Hepatocyte (in vitro differentiated cells): ENCODE data around the gene NR1D2. TPM values are rescaled to one million over a fixed set of nuclear protein-coding genes. Genes with fewer than 3 reads are reported as not detected.
A peak's percentile ranks its signal among the peaks of the same experiment; 100 is the strongest.

Experiments
- DNase-seq: peaks from one replicate; pipeline ENCODE4 v3.0.0-alpha.2; 2016; ENCODE audit warnings: low spot score
- H2AFZ ChIP-seq: fragments of 200-600 bp; sonication (generic); 2 replicates; pipeline ENCODE4 v1.6.0; 2016; ENCODE audit warnings: antibody characterized with exemption, mild to moderate bottlenecking
- H3K27ac ChIP-seq: fragments of 200-600 bp; sonication (generic); 2 replicates; pipeline ENCODE4 v1.5.1; 2016; ENCODE audit warnings: mild to moderate bottlenecking
- H3K27me3 ChIP-seq: fragments of 200-600 bp; sonication (generic); 2 replicates; pipeline ENCODE4 v1.6.1; 2016
- H3K36me3 ChIP-seq: fragments of 200-600 bp; sonication (generic); replicated peaks from 2 replicates; pipeline ENCODE4 v1.5.1; 2016; ENCODE audit warnings: low read depth; ENCODE audit not compliant: insufficient read depth
- H3K4me1 ChIP-seq: fragments of 200-600 bp; sonication (generic); 2 replicates; pipeline ENCODE4 v1.5.1; 2016; ENCODE audit warnings: mild to moderate bottlenecking, moderate library complexity; ENCODE audit not compliant: insufficient read depth
- H3K4me2 ChIP-seq: fragments of 200-600 bp; sonication (generic); 2 replicates; pipeline ENCODE4 v1.6.0; 2016
- H3K4me3 ChIP-seq: fragments of 200-600 bp; sonication (generic); 2 replicates; pipeline ENCODE4 v1.5.1; 2016; ENCODE audit warnings: mild to moderate bottlenecking
- H3K79me2 ChIP-seq: fragments of 200-600 bp; sonication (generic); 2 replicates; pipeline ENCODE4 v1.6.0; 2017; ENCODE audit warnings: mild to moderate bottlenecking
- H3K9me2 ChIP-seq: fragments of 200-600 bp; sonication (generic); replicated peaks from 2 replicates; pipeline ENCODE4 v1.6.0; 2017; ENCODE audit warnings: mild to moderate bottlenecking; ENCODE audit not compliant: insufficient read depth
- H3K9me3 ChIP-seq: fragments of 200-600 bp; sonication (generic); 2 replicates; pipeline ENCODE4 v1.5.1; 2016; ENCODE audit warnings: low read depth, mild to moderate bottlenecking
- H4K20me1 ChIP-seq: fragments of 200-600 bp; sonication (generic); 2 replicates; pipeline ENCODE4 v1.6.0; 2016; ENCODE audit warnings: mild to moderate bottlenecking; ENCODE audit not compliant: insufficient read depth, poor library complexity, severe bottlenecking
- EZH2 ChIP-seq: fragments of 200-600 bp; sonication (generic); IDR thresholded peaks from 2 replicates; pipeline ENCODE4 v1.6.1; 2016; ENCODE audit warnings: antibody characterized with exemption, mild to moderate bottlenecking, borderline replicate concordance
- EZH2phosphoT487 ChIP-seq: fragments of 200-600 bp; sonication (generic); IDR thresholded peaks from one replicate; pipeline ENCODE4 v1.6.1; 2018; ENCODE audit warnings: antibody characterized with exemption, mild to moderate bottlenecking, low read depth, moderate library complexity; ENCODE audit not compliant: unreplicated experiment, severe bottlenecking
- WGBS: methylation state at CpG from one replicate; pipeline ENCODE4 v1.1.6; 2016; ENCODE audit warnings: low lambda C conversion rate; ENCODE audit errors: missing lambda C conversion rate; 5-methylcytosine and 5-hydroxymethylcytosine counted together
- polyA plus RNA-seq: library from polyadenylated mRNA; unstranded; fragments of >200 nt; fragmentation: Nextera tagmentation; extraction: Ambion mirVana; gene quantifications from 2 replicates; pipeline ENCODE4 v1.2.1, GENCODE V29; 2016
- total RNA-seq: library from RNA; depleted of rRNA; stranded (reverse); fragments of >200 nt; gene quantifications from 2 replicates; pipeline ENCODE4 v1.2.3, GENCODE V29; 2014
- TF ChIP-seq, protein P1 (sequence below): fragments of 200-600 bp; sonication (generic); IDR thresholded peaks from 2 replicates; pipeline ENCODE4 v1.5.1; 2016; ENCODE audit warnings: antibody characterized with exemption, mild to moderate bottlenecking; ENCODE audit not compliant: poor library complexity

NR1D2 gene
- total and polyA plus RNA-seq, 2 experiments from 2014 or later, result 6.8 to 18.3 TPM

DNA sequence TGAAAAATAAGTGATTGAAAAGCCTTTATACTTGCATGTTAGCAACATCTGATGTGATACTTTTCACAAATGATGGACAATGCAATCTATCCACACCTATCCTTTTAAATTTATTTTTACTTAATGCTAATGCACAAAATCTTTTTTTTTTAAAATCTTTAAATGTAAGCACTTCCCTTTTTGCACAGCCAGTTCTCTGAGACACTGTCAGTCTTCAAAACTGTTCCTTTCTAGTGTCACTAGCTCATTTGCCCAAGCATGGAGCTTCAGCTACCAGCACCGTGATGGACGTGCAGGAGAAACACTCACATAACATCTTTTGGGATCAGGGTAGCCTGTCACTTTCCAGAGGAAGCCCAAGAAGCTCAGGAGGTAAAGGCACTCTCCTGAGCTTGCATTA is 50.1 kb downstream of the NR1D2 start:
- TF ChIP-seq EZH2phosphoT487 (no peak), EZH2 (no peak)
- TF ChIP-seq, protein P1, sequence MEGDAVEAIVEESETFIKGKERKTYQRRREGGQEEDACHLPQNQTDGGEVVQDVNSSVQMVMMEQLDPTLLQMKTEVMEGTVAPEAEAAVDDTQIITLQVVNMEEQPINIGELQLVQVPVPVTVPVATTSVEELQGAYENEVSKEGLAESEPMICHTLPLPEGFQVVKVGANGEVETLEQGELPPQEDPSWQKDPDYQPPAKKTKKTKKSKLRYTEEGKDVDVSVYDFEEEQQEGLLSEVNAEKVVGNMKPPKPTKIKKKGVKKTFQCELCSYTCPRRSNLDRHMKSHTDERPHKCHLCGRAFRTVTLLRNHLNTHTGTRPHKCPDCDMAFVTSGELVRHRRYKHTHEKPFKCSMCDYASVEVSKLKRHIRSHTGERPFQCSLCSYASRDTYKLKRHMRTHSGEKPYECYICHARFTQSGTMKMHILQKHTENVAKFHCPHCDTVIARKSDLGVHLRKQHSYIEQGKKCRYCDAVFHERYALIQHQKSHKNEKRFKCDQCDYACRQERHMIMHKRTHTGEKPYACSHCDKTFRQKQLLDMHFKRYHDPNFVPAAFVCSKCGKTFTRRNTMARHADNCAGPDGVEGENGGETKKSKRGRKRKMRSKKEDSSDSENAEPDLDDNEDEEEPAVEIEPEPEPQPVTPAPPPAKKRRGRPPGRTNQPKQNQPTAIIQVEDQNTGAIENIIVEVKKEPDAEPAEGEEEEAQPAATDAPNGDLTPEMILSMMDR, result no peak
- Histone ChIP-seq H3K27me3 (no peaks in the 10 kb centered on the region), H3K9me2 (no peaks in the 10 kb centered on the region), H4K20me1 (no peaks in the 10 kb centered on the region), H3K79me2 (no peaks in the 10 kb centered on the region), H3K27ac (no peak overlapping the region), H3K4me1 (peaks cover 31% of the 10 kb centered on the region), H2AFZ (no peak overlapping the region), H3K4me2 (no peak overlapping the region), H3K9me3 (no peaks in the 10 kb centered on the region), H3K36me3 (no peaks in the 10 kb centered on the region), H3K4me3 (no peak overlapping the region)
- 98% methylated on average over 2 of the region's 2 CpGs for WGBS
- no peak for DNase-seq

DNA sequence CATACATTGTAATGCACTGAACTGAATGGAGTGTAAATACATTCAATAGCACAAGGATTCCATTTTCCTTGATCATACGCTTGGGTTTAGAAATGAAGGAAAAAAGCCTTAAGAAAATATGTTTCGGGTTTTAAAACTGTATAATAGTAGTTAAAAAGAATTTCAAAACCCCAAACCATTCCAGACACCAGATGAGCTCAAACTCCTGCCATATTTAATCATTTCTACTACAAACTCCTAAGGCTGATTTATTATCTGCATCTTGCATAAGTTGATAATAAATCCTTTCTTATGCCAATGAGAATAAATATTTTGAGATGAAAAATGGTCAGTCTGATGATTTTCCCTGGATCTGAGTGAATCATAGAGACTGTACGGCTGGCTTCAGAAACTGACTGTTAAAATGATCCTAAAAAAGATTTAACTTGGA is 51.0 kb downstream of the NR1D2 start:
- H3K27me3 ChIP-seq, result no peaks in the 10 kb centered on the region
- H3K9me3 ChIP-seq, result no peaks in the 10 kb centered on the region
- 76% methylated on average over 3 of the region's 3 CpGs for WGBS
- H2AFZ ChIP-seq, result no peak overlapping the region
- no peaks in the 10 kb centered on the region for H4K20me1 ChIP-seq
- TF ChIP-seq, protein P1, result no peak
- no peak for TF ChIP-seq EZH2
- TF ChIP-seq EZH2phosphoT487, result no peak
- no peaks in the 10 kb centered on the region for H3K9me2 ChIP-seq
- peaks cover 30% of the 10 kb centered on the region for H3K4me1 ChIP-seq
- no peaks in the 10 kb centered on the region for H3K79me2 ChIP-seq
- no peak overlapping the region for H3K4me3 ChIP-seq
- no peak for DNase-seq
- no peak overlapping the region for H3K4me2 ChIP-seq
- H3K36me3 ChIP-seq, result no peaks in the 10 kb centered on the region
- H3K27ac ChIP-seq, result no peak overlapping the region

DNA sequence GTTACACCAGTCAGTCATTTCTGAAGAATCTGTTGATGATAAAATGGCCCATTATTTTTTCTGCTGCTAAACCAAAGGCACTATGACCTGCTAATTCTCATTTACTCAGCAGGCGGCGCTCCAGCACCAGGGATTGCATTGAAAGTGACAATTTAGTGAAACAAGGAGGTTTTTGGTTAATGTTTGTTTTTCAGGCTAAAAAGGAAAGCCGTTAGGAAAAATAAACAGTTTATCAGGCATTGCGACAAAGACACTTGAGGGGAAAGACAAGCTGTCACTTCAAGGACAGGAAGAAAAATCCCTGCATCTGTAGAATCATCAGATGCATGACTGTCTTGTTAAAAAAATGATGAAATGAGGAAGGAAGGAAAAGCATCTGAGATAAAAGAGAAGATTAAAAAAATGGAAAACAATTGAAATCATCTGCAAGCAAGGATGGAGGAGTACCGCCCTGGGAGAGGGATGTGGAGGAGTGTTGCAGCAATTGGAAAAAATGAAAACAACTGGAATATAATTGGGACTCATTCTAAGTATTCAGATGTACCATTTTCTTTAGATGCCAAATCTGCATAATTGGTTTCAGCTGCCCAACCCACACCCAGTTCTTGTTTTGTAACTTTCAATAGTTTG is 54.0 kb downstream of the NR1D2 start:
- H3K9me2 ChIP-seq, result no peaks in the 10 kb centered on the region
- no peaks in the 10 kb centered on the region for H3K79me2 ChIP-seq
- no peak overlapping the region for H3K4me3 ChIP-seq
- no peaks in the 10 kb centered on the region for H4K20me1 ChIP-seq
- 11% methylated on average over 5 of the region's 5 CpGs for WGBS
- no peak for TF ChIP-seq EZH2
- TF ChIP-seq, protein P1, result peak; percentile 94
- no peak for TF ChIP-seq EZH2phosphoT487
- H3K4me2 ChIP-seq, result peak overlapping the region; percentile 43
- peaks cover 7% of the 10 kb centered on the region for H3K4me1 ChIP-seq
- no peaks in the 10 kb centered on the region for H3K36me3 ChIP-seq
- H3K9me3 ChIP-seq, result no peaks in the 10 kb centered on the region
- H3K27me3 ChIP-seq, result no peaks in the 10 kb centered on the region
- no peak overlapping the region for H3K27ac ChIP-seq
- peak; percentile 74 for DNase-seq
- H2AFZ ChIP-seq, result no peak overlapping the region

DNA sequence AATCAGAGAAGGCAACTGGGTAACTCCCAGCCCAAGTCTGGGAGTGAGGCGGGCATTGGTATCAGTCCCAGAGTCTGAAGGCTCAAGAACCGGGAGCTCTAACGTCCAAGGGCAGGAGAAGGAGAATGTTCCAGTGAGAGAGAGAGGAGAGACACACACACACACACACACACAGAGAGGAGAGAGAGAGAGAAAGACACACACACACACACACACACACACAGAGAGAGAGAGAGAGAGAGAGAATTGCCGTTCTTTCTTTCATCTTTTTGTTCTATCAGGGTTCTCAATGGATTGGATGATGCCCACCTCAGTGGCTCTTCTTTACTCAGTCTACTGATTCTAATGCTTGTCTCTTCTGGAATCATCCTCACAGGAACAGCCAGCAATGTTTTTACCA is 57.0 kb downstream of the NR1D2 start:
- H3K36me3 ChIP-seq, result no peaks in the 10 kb centered on the region
- H3K9me3 ChIP-seq, result no peaks in the 10 kb centered on the region
- H3K4me3 ChIP-seq, result no peak overlapping the region
- no peak overlapping the region for H3K27ac ChIP-seq
- H3K79me2 ChIP-seq, result no peaks in the 10 kb centered on the region
- TF ChIP-seq, protein P1, result no peak
- TF ChIP-seq EZH2, result no peak
- TF ChIP-seq EZH2phosphoT487, result no peak
- no peaks in the 10 kb centered on the region for H4K20me1 ChIP-seq
- H3K27me3 ChIP-seq, result no peaks in the 10 kb centered on the region
- no peak overlapping the region for H3K4me2 ChIP-seq
- 90% methylated on average over 4 of the region's 4 CpGs for WGBS
- H3K4me1 ChIP-seq, result no peaks in the 10 kb centered on the region
- DNase-seq, result no peak
- H3K9me2 ChIP-seq, result no peaks in the 10 kb centered on the region
- no peak overlapping the region for H2AFZ ChIP-seq
